HG02970 (cell line): Measurements from ENCODE around the gene C6orf89.

Experiments used
- ATAC-seq: cut with Tn5 transposase; IDR thresholded peaks from one replicate; pipeline ENCODE4 v1.9.1; 2021; ENCODE audit warnings: mild to moderate bottlenecking, moderate library complexity, moderate number of reproducible peaks; ENCODE audit not compliant: unreplicated experiment, low FRiP score

The C6orf89 gene

DNA sequence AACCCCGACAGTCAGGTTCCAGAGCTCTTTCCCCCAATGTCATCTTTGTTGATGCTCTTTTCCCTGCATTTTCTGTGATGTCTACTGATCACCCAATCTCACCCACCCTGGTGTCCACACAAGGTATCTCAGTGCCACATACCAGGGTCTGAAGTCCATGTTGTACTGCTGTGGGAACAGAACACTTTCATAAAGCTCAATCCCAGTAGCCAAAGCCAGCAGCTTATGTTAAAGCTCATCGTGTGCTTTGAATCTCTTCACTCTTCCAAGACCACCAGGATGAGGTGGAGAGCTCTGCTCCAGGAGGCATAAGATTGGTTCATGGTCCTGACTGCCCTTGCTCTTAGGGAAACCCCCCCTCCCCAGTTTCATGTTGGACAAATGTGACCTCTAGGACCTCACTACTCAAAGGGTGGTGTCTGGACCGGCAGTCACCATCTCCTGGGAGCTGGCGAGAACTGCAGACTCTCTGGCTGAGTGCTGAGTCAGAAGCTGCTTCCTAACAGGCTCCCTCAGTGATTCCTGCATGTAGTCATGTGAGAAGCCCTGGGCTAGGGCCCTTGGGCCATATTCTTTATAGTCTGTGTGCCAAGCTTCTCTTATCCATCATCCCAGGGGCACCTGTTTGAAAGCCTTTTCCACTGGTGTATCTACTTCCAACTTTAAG, 33.1 kb upstream of the C6orf89 start:
- ATAC-seq, result no peak

DNA sequence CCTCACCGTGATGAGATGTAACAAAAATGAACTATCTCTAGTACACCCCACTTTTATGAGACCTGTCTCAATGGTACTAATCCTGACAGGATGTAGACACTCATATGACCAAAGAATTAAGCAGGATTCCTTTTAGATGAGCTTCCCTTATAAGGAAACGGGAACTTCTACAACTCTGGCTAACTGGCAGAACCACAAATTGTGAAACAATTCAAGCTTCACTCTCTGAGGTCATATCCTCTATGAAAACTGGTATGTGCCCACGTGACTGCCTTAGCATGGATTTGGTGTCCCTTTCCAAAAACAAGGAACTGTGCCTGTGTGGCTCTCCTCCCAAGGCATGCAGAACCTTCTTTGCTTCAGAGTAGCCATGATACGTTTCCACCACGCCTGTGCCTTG, 32.4 kb upstream of the C6orf89 start:
- no peak for ATAC-seq

DNA sequence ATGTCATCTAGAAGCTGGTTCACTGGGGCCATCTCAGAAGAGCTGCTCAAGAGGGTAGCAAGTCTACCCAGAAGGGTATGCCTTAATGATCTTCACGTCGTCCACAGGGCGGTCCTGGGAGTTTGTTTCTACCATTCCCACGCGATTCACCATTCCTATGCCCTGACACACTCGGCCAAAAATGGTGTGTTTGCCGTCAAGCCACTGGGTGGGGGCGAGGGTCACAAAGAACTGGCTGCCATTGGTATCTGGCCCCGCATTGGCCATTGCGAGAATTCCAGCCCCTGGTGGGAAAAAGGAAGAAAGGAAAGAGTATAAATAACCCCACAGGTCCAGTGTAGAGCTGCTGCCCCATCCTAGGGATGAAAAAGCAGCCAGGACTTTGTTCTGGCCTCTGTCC, 30.0 kb upstream of the C6orf89 start:
- no peak for ATAC-seq

DNA sequence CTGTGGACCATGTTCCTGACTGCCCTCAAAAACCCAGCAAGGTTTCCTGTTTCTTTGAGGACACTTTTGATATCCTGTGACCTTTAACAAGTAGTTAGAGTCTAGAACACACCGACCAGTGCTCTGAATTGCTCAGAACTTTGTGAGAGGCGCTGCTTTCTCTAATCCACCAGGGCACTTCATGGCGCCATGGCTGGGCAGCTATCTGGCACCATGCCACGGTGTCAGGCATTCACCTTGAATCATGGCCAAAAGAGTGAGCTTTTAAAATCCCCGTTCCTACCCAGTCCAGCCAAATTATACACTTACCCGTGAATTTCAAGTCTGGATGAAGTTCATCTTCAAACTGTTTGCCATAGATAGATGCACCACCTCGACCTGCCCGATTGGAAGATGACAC, 29.5 kb upstream of the C6orf89 start:
- no peak for ATAC-seq

DNA sequence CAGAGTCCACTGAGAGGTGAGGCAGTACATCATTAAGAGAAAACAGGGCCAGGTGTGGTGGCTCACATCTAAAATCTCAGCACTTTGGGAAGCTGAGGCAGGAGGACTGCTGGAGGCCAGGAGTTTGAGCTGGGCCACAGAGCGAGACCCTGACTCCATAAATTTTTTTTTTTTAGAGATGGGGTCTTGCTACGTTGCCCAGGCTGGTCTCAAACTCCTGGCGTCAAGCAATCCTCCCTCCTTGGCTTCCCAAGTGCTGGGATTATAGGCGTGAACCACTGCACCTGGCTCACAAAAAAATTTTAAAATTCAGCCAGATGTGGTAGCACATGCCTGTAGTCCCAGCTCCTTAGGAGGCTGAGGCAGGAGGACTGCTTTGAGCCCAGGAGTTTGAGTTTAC, 28.4 kb upstream of the C6orf89 start:
- ATAC-seq, result no peak

DNA sequence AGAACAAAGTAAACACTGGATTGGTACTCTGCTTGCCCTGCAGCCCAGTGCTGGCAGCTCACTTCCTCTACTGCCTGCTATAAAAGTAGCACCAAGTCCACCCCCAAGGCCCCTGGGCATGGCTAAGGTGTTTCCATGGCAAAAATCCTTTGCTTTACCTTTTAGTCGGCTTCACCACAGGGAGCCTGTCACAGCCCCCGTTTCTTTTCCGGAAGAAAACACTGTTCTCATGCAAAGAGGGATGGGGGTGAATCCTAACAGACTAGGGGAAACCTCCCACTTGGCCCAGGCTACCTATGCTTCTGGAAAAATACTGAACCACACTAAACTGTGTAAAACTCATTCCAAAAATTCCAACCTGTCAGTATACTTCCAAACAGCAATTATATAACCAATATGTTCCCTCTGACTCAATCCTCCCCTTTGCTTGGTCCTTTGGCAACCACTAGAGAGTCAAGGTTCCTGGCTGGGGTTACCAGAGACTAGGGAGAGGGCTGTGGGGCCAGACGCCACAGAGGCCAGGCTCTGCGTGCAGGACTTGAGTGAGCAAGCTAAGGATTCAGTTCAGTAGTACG, 27.3 kb upstream of the C6orf89 start:
- ATAC-seq, result no peak

DNA sequence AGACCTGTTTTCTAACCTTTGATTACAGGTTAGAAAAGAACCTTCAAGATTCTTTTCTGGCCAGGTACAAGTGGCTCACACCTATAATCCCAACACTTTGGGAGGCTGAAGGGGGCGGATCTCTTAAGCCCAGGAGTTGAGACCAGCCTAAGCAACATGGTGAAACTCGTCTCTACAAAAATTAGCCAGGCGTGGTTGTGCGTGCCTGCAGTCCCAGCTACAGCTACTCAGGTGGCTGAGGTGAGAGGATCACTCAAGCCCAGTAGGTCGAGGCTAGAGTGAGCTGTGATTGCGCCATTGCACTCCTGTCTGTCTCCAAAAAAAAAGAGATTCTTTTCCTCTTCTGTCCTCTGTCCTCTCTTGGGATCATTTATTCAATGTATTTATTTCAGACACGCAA, 25.6 kb upstream of the C6orf89 start:
- no peak for ATAC-seq

DNA sequence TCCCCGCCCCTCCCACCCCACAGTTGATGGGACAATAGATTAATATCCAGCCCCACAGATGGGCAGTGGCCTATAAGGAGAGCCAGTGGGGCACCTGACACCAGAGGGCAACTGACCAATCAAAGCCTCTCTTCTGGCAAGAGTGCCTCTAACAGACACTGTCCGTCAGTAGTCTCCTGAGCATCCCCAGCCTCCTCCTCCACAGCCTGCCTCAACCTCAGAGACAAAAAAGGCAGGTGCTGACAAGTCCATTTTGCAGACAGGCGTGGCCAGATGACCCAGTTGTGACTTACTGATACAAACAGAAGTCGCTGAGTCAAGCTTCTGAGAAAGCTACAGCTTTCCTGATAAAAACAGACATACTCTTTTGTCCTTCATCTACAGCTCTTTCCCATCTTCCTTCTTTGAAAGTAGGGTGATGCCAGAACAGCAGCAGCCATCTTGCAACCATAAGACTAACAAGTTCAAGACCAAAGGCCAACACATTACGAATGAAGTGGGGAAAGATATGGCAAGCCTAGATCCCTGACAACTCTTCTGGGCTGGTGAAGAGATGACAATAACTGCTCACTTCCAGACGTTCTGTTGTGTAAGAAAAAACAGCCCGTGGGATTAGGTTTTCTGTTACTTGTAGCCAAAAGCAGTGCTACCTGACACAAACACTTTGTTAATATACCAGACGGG, 23.4 kb upstream of the C6orf89 start:
- ATAC-seq, result no peak

DNA sequence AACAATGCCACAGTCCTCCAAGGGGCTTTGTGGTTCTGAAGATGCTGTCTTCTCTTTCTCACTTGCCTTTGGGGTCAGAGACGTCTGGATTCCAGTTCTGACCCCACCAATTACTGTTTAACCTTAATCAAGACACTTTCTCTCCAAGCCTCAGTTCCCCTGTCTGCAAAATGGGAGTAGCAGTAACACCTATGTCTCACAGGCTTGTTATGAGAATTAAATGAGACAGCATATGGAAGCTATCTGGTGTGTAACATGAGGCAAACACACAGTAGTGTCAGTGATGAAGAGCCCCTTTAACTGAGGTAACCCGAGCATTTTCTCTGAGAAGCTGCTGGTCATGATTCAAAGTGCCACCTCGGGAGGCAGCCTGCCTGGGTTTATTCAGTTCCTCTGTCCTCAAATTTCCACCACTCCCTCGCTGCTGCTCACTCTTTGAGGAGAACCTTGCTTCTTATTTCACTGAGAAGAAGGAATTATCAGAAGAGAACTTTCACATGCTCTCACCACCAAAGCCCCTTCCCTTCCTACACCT, 22.8 kb upstream of the C6orf89 start:
- no peak for ATAC-seq

DNA sequence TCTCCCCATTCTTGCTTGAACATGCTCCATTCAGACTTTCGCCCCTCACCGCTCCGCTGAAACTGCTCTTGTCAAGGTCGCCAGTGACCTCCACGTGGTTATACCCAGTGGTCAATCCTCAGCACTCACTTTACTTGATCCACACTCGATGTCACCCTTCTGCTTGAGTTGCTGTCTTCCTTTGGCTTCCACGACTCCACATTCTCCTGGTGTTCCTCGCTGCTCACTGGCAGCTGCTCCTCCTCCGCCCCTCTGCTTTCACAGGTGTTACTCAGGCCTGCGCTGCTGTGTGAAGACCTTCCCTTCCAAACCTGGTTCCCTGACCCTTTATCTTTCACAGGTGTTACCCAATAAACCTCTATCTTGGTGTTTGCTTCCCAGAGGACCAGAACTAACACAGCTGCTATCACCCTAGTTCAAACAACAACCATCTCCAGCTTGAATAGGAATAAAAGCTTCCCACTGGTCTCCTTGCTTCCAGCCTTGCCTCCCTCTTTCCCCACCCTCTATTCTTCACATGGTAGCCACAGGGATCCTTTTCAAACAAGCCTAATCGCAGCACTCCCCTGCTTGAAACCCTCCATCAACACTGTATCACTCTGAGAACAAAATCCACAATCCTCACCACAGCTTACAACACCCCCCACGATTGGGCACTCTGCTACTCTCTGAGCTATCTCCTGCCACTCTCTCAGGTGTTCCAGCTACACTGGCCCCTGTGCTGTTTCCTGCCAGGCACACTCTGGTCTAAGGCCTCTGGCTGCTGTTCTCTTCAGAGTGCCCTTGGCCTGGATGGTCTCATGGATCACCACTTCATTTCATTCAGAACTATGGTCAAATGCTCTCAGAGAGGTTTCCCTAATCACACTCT, 21.8 kb upstream of the C6orf89 start:
- no peak for ATAC-seq

DNA sequence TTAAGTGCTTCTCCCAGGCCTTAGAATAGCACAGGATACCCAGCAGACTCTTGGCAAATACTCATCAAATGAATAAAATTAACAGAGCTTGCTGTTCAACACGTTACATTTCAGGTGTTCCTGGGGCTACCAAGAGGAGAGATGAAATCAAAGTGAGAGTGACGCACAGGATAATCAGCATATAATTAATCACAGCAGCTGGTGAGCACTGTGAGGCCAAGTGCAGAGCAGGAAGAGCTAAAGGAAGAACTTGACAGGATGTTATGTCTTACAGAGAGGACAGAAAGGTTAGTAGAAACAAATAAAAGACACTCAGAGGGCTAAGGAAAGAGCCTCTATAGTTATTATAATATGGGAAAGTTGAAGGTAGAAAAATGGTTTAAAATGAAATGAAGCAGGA, 19.9 kb upstream of the C6orf89 start:
- no peak for ATAC-seq

DNA sequence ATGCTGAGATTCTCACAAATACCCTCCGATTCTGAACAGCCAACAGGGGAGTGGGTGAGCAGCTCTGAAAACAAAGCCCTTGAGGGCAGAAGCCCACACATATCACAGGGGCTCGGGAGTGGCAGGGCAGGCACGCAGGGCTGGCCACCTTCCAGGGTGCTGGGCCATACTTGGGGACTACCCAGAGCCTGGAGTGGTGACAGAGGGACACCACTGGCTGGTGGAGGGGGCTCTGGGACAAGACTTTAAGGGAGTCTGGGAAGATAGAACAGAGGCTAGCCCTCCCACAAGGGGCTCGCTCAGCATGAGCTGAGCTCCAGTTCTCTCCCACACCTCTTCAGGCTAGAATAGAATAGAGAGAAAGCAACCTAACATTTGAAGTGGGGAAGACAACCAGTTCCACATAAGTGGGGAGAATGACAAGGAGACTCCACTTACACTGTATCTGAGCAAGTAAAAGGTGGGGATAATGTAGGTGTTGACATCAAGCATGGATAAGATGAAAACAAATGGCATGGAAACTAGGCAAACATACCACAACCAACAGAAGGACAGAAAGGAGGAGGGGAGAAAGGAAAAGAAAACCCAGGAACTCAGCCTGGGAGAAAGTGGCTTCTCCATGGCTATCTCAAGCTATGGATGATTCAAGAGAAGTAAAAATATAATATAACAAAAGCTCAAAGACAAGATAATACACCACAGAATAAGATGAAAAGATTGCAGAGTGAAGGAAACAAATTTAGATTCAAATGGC, 18.1 kb upstream of the C6orf89 start:
- ATAC-seq, result no peak

DNA sequence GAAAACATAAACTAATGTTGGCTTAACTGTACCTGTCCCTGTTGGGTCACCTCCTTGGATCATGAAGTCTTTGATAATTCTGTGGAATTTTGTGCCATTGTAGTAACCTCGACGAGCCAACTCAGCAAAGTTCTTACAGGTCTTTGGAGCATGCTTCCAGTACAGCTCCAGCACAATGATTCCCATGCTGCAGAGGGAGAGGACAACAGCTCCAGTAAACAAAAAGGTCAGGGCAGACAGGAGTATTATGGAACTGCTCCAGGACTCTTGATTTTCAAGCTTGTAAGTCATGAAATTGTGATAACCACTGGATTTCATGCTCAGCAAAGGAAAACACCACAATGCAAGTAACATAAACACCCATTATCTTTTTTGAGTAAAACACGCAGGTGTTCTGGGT, 14.1 kb upstream of the C6orf89 start:
- no peak for ATAC-seq

DNA sequence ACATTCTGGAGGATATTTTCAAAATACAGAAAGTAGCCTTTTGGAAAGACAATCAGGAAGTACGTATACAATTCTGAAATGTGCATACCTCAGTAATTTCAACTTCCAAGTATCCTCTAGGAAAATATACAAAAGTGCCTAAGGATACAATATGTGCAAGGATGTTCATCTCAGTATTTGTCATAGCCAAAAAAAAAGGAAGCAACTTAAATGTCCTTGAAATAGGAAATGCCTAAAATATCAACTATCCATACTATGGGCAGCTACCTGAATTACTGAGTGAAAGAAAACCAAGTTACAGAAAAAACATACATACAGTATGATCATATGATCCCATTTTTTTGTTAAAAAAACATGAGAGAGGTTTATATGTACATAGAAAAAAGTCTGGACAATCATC, 12.6 kb upstream of the C6orf89 start:
- ATAC-seq, result no peak

DNA sequence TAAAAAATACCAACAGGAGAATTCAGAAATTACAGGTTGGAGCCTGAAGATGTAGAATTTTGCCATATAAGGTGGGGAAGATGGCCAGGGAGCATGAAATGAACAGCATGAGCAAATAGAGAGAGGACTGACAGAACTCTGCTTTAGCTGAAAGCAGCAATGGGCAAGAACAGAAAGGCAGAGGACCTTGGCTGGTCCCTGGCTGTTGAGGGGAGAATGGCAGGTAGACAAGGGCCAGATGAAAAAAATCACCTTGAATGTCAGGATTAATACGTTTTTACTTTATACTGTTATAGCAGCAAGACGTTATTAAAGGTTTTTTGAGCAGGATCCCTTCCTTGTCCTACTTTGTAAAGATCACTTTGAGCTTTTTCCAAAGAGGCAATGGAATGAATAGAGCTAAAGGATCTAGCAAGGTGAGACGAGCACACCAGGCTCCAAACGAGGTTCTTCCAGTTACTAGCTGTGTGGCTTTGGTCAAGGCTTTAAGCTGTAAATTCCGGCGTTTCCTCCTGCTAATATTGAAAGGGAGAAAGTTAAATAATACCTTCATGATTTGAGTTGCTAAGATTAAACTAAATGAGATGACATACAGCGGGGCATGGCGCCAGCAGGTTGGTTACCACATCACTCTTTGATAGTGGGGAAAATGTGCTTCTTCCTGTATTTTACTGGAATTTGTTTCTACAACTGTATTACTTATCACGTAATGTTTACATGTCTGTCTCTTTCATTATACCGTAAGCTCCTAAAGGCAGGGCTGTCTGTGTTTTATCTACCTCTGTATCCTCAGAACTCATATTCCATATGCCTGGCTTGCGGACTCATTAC, 11.9 kb upstream of the C6orf89 start:
- no peak for ATAC-seq

DNA sequence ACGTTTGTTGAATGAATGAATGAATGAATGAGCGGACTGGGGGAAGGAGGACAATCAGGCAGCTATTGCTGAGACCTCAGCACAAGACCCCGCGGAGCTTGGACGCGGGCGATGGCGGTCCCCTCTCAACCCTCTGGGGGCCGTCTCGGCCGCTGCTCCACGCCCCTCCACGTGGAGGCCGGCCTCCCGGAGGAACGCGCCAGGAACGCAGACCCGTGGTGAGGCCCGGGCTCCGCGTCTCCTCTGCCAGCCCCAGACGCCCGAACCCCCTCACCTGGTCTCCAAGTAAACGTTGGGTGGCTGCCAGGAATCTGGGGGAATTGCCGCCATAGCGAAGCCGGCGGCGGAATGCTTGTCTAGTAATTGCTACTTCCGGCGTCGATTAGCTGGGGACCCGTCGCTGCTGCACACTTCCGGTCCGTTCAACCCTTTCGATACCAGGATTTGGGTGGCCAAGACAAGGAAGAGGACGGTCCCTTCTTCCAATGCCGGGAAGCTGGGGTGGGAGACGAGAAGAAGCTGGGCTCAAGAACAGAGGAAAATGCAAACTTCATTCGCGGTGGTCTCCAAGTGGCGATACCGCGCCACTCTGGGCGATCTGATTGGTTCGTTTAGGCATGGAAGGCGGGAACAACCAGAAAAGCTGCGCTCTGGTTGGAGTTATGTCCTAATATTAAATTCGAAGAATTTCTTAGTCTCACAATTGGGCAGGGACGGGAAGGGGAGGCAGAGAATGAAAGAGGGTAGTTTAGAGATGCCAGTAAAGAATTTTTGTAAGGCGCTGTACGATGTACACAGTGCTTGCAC, 11.1 kb upstream of the C6orf89 start, which contains the start of gene PPIL1:
PPIL1 (minus strand) TSS at position 361 of the 807 bp plus-strand sequence; CDS start at position 330, 31 bp downstream.
- ATAC-seq, result peak; percentile 68

DNA sequence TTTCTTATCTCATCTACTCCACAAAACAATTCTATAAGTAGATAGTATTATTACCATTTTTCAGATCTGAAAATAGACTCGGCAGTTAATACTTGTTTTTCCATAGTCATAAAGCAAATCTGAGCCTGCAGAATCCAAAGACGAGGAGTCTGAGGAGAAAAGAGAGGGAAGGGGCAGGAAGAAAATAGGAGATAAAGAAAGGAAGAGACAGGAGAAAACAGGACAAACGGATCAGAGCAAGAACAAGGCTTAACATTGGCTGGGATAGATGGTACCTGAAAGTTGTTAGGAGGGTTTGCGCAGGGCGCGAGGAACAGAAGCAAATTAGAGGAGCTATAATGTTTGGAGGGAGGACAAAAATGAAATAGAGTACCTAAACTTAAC, 10.5 kb upstream of the C6orf89 start:
- no peak for ATAC-seq

DNA sequence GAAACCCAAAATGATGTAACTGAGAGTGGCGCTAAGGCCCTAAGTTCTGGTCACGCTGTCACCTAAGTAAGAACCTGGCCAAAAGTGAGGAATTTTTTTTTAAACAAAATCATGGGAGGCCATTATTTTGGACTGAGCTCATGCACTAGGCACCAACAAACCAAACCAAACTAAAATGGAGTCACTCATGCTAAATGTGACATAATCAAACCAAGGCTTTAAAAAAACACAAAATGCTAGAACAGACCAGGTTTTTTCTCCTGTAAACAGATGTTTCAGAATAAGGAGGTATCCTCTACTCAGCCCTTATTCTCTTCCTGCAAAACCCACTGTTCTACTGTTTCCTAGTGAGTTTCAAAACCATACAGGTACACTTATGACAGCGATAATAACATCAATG, 1.1 kb upstream of the C6orf89 start:
- ATAC-seq, result no peak
